Measurements from ENCODE around the gene IGSF21. TPM values are rescaled to one million over a fixed set of nuclear protein-coding genes. Genes with fewer than 3 reads are reported as not detected.
"Not testable (repeated sequence)": the region's sequence is repeated elsewhere in the genome, so short reads cannot be mapped to it uniquely, and the experiment has no call there.

Gene IGSF21
- polyA plus RNA-seq, 1 donor, result 0.54 TPM

DNA sequence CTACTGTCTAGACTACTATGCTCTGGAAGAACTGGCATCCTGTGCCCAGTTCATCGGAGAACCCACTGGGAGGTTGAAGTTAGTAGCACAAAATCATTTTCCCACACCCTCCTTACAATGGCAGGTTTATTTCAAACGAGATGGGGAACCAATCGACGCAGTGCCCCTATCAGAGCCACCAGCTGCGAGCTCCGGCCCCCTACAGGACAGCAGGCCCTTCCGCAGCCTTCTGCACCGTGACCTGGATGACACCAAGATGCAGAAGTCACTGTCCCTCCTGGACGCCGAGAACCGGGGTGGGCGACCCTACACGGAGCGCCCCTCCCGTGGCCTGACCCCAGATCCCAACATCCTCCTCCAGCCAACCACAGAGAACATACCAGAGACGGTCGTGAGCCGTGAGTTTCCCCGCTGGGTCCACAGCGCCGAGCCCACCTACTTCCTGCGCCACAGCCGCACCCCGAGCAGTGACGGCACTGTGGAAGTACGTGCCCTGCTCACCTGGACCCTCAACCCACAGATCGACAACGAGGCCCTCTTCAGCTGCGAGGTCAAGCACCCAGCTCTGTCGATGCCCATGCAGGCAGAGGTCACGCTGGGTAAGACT lies 257.6 kb downstream of the IGSF21 start:
- H3K27ac ChIP-seq (ENCODE audit: low read length), result no peak overlapping the region
- 40% methylated on average over 1 of the region's 31 CpGs for WGBS (ENCODE audit: insufficient coverage, low lambda C conversion rate)

DNA sequence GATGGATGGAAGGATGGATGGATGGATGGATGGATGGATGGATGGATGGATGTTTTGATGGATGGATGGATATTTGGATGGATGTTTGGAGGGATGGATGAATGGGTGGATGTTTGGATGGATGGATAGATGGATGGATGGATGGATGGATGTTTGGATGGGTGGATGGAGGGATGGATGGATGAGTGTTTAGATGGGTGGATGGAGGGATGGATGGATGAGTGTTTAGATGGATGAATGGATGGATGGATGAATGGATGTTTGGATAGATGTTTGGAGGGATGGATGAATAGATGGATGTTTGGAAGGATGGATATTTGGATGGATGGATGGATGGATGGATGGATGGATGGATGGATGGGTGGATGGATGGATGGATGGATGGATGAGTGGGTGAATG lies 264.9 kb downstream of the IGSF21 start:
- not testable (repeated sequence) for H3K9me3 ChIP-seq (ENCODE audit: control insufficient read depth, low read depth, low read length); H3K27ac ChIP-seq (ENCODE audit: low read length); DNase-seq; H3K36me3 ChIP-seq (ENCODE audit: control insufficient read depth, insufficient read depth, low read length); H3K27me3 ChIP-seq (ENCODE audit: control insufficient read depth, insufficient read depth, low read length); H3K4me1 ChIP-seq (ENCODE audit: control insufficient read depth, insufficient read depth, low read length); H3K4me3 ChIP-seq (ENCODE audit: low read length)

More for the DNA sequence above, 257.6 kb downstream of the IGSF21 start:
- H3K27me3 ChIP-seq (ENCODE audit: control insufficient read depth, insufficient read depth, low read length), result peaks cover 3% of the 10 kb centered on the region
- H3K4me3 ChIP-seq (ENCODE audit: low read length), result no peak overlapping the region
- no peaks in the 10 kb centered on the region for H3K4me1 ChIP-seq (ENCODE audit: control insufficient read depth, insufficient read depth, low read length)
- DNase-seq, result no peak
- no peaks in the 10 kb centered on the region for H3K9me3 ChIP-seq (ENCODE audit: control insufficient read depth, low read depth, low read length)
- H3K36me3 ChIP-seq (ENCODE audit: control insufficient read depth, insufficient read depth, low read length), result no peaks in the 10 kb centered on the region

DNA sequence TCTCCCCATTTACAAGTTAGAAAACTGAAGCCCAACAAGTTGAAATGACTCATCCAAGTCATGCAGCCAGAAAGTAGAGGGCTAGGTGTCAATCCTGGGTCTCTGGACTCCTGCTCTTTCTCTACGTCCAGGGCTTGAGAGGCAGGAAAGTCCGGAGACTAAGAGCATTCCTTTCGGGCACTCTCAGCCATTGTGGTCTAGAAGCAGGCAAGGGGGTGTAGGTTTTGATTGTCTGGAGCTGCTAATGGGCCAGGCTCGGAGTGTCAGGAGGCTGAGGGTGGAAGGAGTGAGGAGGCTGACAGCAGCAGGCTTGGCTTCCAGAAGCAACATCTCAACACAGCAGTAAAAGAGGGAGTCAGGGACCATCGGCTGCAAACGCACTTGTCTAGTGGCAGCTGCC lies 265.6 kb downstream of the IGSF21 start:
- no peaks in the 10 kb centered on the region for H3K27me3 ChIP-seq (ENCODE audit: control insufficient read depth, insufficient read depth, low read length)

DNA sequence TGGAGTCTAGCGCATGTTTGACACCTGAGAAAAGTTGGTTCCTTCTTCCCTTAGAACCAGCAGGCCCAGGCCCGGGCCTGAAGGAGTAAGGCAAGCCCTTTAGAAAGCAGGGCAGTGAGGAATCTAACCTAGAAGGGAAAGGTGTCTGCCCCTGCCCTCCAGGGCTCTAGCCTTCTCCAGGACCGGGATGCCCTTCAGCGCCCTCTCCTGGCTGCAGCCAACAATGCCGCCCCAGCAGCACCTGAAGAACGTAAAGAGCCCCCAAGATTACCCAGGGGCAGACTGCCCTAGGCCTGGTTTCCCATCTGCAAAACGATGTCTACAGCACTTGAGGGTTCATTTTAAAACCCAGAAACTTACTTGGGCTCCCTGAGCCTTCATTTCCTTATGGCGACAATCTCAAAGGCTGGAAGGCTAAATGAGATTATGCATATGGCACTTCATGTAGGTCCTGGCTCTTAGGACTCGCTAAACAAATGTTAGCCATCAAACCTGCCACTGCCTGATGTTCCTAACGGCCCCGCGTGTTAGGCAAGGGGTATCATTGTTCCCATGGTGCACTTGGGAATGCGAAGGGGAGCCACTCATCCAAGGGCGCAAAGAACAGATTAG lies 266.4 kb downstream of the IGSF21 start:
- H3K27me3 ChIP-seq (ENCODE audit: control insufficient read depth, insufficient read depth, low read length), result no peaks in the 10 kb centered on the region

More for the DNA sequence above, 265.6 kb downstream of the IGSF21 start:
- Histone ChIP-seq H3K36me3 (ENCODE audit: control insufficient read depth, insufficient read depth, low read length) (no peaks in the 10 kb centered on the region), H3K27ac (ENCODE audit: low read length) (no peak overlapping the region), H3K4me3 (ENCODE audit: low read length) (no peak overlapping the region), H3K9me3 (ENCODE audit: control insufficient read depth, low read depth, low read length) (no peaks in the 10 kb centered on the region), H3K4me1 (ENCODE audit: control insufficient read depth, insufficient read depth, low read length) (no peaks in the 10 kb centered on the region)
- no CpG with 5 or more reads among the region's 6 CpGs for WGBS (ENCODE audit: insufficient coverage, low lambda C conversion rate)
- no peak for DNase-seq

DNA sequence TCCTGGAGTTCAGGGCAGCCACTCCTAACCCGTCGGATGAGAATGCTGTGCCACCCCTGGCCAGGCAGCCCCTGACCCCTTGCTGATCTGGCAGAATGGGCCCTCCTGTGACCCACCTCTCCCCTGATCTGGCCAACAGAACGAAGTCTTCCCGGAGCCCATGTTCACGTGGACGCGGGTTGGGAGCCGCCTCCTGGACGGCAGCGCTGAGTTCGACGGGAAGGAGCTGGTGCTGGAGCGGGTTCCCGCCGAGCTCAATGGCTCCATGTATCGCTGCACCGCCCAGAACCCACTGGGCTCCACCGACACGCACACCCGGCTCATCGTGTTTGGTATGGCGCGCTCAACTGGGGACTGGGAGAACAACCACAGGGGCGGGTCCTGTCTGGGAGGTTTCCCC lies 269.1 kb downstream of the IGSF21 start:
- DNase-seq, result no peak
- WGBS (ENCODE audit: insufficient coverage, low lambda C conversion rate), result 93% methylated on average over 6 of the region's 24 CpGs
- Histone ChIP-seq H3K27me3 (ENCODE audit: control insufficient read depth, insufficient read depth, low read length) (no peaks in the 10 kb centered on the region), H3K4me3 (ENCODE audit: low read length) (no peak overlapping the region), H3K4me1 (ENCODE audit: control insufficient read depth, insufficient read depth, low read length) (no peaks in the 10 kb centered on the region), H3K36me3 (ENCODE audit: control insufficient read depth, insufficient read depth, low read length) (no peaks in the 10 kb centered on the region), H3K27ac (ENCODE audit: low read length) (no peak overlapping the region), H3K9me3 (ENCODE audit: control insufficient read depth, low read depth, low read length) (no peaks in the 10 kb centered on the region)

More for the DNA sequence above, 266.4 kb downstream of the IGSF21 start:
- no peaks in the 10 kb centered on the region for H3K36me3 ChIP-seq (ENCODE audit: control insufficient read depth, insufficient read depth, low read length)
- no peak overlapping the region for H3K4me3 ChIP-seq (ENCODE audit: low read length)
- WGBS (ENCODE audit: insufficient coverage, low lambda C conversion rate), result no CpG with 5 or more reads among the region's 14 CpGs
- H3K9me3 ChIP-seq (ENCODE audit: control insufficient read depth, low read depth, low read length), result no peaks in the 10 kb centered on the region
- no peak overlapping the region for H3K27ac ChIP-seq (ENCODE audit: low read length)
- no peak for DNase-seq
- no peaks in the 10 kb centered on the region for H3K4me1 ChIP-seq (ENCODE audit: control insufficient read depth, insufficient read depth, low read length)

DNA sequence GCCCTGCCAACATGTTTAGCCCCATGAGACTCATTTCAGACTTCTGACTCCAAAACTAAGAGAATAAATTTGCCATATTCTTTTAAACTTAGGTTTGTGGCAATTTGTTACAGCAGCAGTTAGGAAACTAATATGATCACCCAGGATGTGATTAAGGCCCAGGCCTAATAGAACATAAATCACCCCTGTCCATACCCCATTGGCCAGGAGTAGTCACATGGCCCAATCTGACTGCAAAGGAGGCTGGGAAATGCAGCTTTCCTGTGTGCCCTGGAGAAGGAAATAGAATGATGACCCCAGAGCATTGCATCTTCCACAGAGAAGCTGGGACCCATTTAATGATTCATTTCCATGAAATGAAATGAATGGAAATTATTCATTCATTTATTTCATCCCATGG lies 272.7 kb downstream of the IGSF21 start:
- DNase-seq, result no peak
- Histone ChIP-seq H3K9me3 (ENCODE audit: control insufficient read depth, low read depth, low read length) (no peaks in the 10 kb centered on the region), H3K4me3 (ENCODE audit: low read length) (no peak overlapping the region), H3K4me1 (ENCODE audit: control insufficient read depth, insufficient read depth, low read length) (no peaks in the 10 kb centered on the region), H3K27me3 (ENCODE audit: control insufficient read depth, insufficient read depth, low read length) (no peaks in the 10 kb centered on the region), H3K36me3 (ENCODE audit: control insufficient read depth, insufficient read depth, low read length) (no peaks in the 10 kb centered on the region), H3K27ac (ENCODE audit: low read length) (no peak overlapping the region)

DNA sequence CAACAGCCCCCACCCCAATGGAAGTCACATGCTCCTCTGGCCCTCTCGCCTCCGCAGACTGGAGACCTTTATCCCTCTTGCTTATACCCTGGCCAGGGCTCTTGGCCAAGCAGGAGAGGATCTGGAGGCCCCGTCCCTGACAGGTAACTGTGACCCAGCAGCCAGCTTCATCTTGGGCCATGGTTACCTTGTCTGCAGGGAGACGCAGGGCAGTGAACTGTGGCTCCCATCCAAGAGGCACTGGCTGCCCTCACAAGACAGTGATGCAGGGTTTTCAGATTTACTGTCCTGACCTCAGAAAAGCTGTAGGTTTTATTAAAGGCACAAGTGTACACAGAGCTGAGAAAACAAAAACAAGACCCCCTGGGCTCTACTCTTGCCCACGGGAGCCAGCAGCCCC lies 276.5 kb downstream of the IGSF21 start:
- no peaks in the 10 kb centered on the region for H3K9me3 ChIP-seq (ENCODE audit: control insufficient read depth, low read depth, low read length)
- H3K36me3 ChIP-seq (ENCODE audit: control insufficient read depth, insufficient read depth, low read length), result no peaks in the 10 kb centered on the region
- H3K4me1 ChIP-seq (ENCODE audit: control insufficient read depth, insufficient read depth, low read length), result no peaks in the 10 kb centered on the region
- no peak overlapping the region for H3K27ac ChIP-seq (ENCODE audit: low read length)
- DNase-seq, result no peak
- H3K4me3 ChIP-seq (ENCODE audit: low read length), result no peak overlapping the region
- no CpG with 5 or more reads among the region's 5 CpGs for WGBS (ENCODE audit: insufficient coverage, low lambda C conversion rate)
- H3K27me3 ChIP-seq (ENCODE audit: control insufficient read depth, insufficient read depth, low read length), result no peaks in the 10 kb centered on the region

DNA sequence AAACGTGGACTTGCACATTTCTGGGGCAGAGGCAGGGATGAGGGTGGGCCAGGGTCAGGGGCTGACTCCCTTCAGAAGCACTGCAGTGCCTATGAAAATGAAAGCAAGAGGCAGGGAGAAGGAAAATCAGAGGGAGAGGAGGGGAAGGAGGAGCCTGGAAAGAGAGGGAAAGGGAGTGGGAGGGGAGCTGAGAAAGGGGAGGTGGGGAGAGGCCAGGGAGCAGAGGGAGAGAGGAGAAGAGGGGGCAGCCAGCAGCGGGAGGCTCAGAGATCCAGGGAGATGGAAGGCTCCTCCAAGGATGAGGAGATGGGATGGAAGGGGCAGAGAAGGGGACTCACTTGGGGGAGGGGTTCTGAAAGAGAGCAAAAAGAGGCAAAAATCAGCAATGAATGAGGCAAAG lies 276.9 kb downstream of the IGSF21 start:
- WGBS (ENCODE audit: insufficient coverage, low lambda C conversion rate), result 33% methylated on average over 1 of the region's 2 CpGs
- no peaks in the 10 kb centered on the region for H3K36me3 ChIP-seq (ENCODE audit: control insufficient read depth, insufficient read depth, low read length)
- H3K27me3 ChIP-seq (ENCODE audit: control insufficient read depth, insufficient read depth, low read length), result no peaks in the 10 kb centered on the region
- DNase-seq, result peak in 1 of 2 donors; percentile 3
- no peak overlapping the region for H3K4me3 ChIP-seq (ENCODE audit: low read length)
- no peaks in the 10 kb centered on the region for H3K4me1 ChIP-seq (ENCODE audit: control insufficient read depth, insufficient read depth, low read length)
- no peaks in the 10 kb centered on the region for H3K9me3 ChIP-seq (ENCODE audit: control insufficient read depth, low read depth, low read length)
- H3K27ac ChIP-seq (ENCODE audit: low read length), result no peak overlapping the region

DNA sequence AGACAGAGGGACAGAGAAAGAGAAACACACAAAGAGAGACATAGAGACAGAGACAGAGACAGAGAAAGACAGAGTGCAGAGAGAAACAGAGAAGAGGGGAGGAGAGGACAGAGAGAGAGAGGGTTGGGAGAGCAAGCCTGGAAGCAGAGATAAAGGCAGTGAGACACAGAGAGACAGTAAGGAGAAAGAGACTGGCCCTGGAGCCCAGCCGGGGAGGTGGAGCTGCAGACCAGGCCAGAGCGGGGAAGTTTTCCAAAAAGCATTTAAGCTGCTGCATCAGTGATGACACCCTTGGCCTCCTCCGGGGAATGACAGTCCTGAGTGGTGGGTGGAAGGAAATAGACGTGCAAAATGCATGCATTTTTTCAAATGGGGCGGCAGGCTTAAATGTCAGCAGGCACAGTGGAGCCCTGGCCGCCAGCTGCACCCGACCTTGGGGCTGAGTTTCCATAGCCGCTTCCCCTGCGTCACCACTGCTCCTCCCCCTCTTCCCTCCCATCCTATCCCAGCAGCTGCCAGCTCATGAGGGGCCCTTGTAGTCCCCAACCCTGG lies 277.7 kb downstream of the IGSF21 start:
- WGBS (ENCODE audit: insufficient coverage, low lambda C conversion rate), result 0% methylated on average over 1 of the region's 9 CpGs
- peak; percentile 45 to 56 for DNase-seq
- H3K9me3 ChIP-seq (ENCODE audit: control insufficient read depth, low read depth, low read length), result no peaks in the 10 kb centered on the region
- H3K4me3 ChIP-seq (ENCODE audit: low read length), result no peak overlapping the region
- no peak overlapping the region for H3K27ac ChIP-seq (ENCODE audit: low read length)
- H3K27me3 ChIP-seq (ENCODE audit: control insufficient read depth, insufficient read depth, low read length), result no peaks in the 10 kb centered on the region
- no peaks in the 10 kb centered on the region for H3K36me3 ChIP-seq (ENCODE audit: control insufficient read depth, insufficient read depth, low read length)
- no peaks in the 10 kb centered on the region for H3K4me1 ChIP-seq (ENCODE audit: control insufficient read depth, insufficient read depth, low read length)

DNA sequence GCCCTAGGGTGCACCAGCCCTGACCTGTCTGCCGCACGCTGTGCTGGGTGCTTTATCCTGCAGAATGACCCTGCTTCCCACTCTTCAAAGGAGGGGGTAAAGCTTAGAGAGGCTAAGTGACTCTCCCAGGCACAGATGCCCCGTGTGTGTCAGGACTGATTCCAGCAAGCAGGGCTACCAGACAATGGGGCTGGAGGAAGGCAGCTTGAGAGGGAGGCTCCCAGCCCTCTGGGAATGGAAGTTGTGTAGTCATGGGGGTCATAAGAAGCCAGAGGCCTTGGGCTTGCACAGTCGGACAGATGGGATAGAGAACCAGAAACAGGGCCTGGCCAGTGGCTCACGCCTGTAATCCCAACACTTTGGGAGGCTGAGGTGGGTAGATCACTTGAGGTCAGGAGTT lies 279.0 kb downstream of the IGSF21 start:
- no peaks in the 10 kb centered on the region for H3K9me3 ChIP-seq (ENCODE audit: control insufficient read depth, low read depth, low read length)
- no peaks in the 10 kb centered on the region for H3K4me1 ChIP-seq (ENCODE audit: control insufficient read depth, insufficient read depth, low read length)
- DNase-seq, result no peak
- H3K36me3 ChIP-seq (ENCODE audit: control insufficient read depth, insufficient read depth, low read length), result no peaks in the 10 kb centered on the region
- no peak overlapping the region for H3K4me3 ChIP-seq (ENCODE audit: low read length)
- no peak overlapping the region for H3K27ac ChIP-seq (ENCODE audit: low read length)
- no peaks in the 10 kb centered on the region for H3K27me3 ChIP-seq (ENCODE audit: control insufficient read depth, insufficient read depth, low read length)
- WGBS (ENCODE audit: insufficient coverage, low lambda C conversion rate), result no CpG with 5 or more reads among the region's 5 CpGs

DNA sequence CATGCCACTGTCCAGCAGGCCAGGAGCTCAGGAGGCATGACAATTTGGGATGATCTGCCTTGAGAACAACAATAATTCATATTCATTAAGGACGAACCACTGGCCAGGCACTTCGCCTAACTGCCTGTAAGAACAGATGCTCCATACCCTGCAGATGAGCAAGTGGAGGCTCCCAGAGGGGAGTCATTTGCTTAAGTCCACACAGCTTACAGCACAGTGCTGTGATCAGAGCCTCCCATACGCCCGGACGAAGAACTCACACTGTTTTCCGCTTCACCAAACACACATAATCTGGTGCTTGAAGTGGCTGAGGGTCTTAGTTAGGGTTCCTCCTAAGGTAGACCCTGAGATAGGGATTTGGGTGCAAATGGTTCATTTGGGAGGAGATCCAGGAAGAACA lies 279.7 kb downstream of the IGSF21 start:
- WGBS (ENCODE audit: insufficient coverage, low lambda C conversion rate), result no CpG with 5 or more reads among the region's 6 CpGs
- Histone ChIP-seq H3K4me1 (ENCODE audit: control insufficient read depth, insufficient read depth, low read length) (no peaks in the 10 kb centered on the region), H3K27me3 (ENCODE audit: control insufficient read depth, insufficient read depth, low read length) (no peaks in the 10 kb centered on the region), H3K36me3 (ENCODE audit: control insufficient read depth, insufficient read depth, low read length) (no peaks in the 10 kb centered on the region), H3K27ac (ENCODE audit: low read length) (no peak overlapping the region), H3K4me3 (ENCODE audit: low read length) (no peak overlapping the region), H3K9me3 (ENCODE audit: control insufficient read depth, low read depth, low read length) (no peaks in the 10 kb centered on the region)
- DNase-seq, result no peak

Measured in large intestine (tissue), 3 donors.